ENCODE data around the gene NUP42.

DNA sequence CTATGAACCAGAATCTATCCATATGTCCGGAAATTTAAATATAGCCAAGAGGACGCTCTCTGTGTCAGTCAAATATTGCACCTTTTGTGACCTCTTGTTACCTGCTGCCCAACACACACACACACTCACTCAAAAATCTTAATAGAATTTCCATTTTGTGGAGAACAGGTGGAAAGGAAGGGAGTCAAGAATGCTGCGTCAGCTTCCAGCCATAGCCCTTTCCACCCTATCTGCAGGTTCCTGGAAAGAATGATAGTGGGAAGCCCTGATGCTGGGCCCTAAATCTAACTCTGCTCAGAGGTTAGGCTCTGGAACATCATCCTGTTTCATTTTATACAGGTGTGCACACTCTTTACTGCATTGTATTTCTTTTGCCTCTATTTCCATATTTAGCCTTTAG, 55.2 kb downstream of the NUP42 start:
- no peak for TF ChIP-seq POLR2AphosphoS5 (IDR thresholded peaks at IDR 0.05; ENCODE audit: low read depth, low read length)
- TF ChIP-seq POLR2A (IDR thresholded peaks at IDR 0.05; ENCODE audit: low read depth, low read length) = no peak
- no peak for TF ChIP-seq TAF1 (IDR thresholded peaks at IDR 0.05; ENCODE audit: borderline replicate concordance, low read depth, low read length)
